Ramos (cell line): ENCODE results near the gene TREML2.
"Not testable (repeated sequence)": the region's sequence is repeated elsewhere in the genome, so short reads cannot be mapped to it uniquely, and the experiment has no call there.

Experiments
- in situ Hi-C: fragments of 300-500 bp; cut with MboI; formaldehyde crosslinking; loops from one replicate; pipeline ENCODE4 v1.14.3; 2022; ENCODE audit warnings: low sequenced_read_pairs; ENCODE audit not compliant: unreplicated experiment

TREML2 gene, protein sequence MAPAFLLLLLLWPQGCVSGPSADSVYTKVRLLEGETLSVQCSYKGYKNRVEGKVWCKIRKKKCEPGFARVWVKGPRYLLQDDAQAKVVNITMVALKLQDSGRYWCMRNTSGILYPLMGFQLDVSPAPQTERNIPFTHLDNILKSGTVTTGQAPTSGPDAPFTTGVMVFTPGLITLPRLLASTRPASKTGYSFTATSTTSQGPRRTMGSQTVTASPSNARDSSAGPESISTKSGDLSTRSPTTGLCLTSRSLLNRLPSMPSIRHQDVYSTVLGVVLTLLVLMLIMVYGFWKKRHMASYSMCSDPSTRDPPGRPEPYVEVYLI

DNA sequence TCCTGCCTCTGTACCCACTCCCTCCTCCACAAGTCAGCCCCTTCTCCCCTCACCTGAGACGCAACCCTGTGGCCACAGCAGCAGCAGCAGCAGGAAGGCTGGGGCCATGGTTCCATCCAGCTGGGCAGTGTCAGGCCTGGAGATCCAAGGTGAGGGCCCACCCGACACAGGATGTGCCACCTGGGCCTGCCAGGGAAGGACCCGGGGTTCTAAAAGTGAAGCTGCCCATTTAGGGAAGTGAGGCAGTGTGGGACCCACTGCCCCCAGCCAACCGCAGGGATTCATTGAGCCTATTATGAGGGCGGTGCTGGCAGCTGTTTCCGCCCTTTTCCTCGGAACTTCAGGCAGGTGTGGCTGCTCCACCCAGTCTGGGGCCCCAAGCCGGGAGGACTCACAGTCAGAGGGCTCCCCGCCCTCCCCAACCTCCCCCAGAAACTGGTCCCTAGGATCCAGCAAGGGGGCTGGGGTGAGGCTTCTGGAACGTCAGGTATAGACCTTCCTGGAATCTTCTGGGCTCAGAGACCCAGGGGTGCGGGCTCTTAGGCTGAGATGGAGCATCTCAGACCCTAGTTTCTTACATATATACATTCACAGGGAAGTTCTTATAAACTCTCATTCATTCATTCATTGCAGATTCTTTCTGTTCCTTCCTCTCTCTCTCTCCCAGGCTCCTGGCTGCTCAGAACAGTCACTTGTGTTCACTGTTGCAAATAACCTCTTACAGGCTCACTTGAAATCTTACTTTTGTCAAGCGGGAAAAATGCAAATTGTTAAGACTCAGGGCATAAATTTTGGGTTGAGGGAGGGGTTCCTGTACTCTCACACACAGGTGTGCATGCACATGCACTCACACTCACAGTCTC lies at the start of gene TREML2:
TREML2 (minus strand) TSS at position 249 of the 863 bp plus-strand sequence; CDS start at position 108, 141 bp downstream.
- in situ Hi-C loops, result no loop called here

DNA sequence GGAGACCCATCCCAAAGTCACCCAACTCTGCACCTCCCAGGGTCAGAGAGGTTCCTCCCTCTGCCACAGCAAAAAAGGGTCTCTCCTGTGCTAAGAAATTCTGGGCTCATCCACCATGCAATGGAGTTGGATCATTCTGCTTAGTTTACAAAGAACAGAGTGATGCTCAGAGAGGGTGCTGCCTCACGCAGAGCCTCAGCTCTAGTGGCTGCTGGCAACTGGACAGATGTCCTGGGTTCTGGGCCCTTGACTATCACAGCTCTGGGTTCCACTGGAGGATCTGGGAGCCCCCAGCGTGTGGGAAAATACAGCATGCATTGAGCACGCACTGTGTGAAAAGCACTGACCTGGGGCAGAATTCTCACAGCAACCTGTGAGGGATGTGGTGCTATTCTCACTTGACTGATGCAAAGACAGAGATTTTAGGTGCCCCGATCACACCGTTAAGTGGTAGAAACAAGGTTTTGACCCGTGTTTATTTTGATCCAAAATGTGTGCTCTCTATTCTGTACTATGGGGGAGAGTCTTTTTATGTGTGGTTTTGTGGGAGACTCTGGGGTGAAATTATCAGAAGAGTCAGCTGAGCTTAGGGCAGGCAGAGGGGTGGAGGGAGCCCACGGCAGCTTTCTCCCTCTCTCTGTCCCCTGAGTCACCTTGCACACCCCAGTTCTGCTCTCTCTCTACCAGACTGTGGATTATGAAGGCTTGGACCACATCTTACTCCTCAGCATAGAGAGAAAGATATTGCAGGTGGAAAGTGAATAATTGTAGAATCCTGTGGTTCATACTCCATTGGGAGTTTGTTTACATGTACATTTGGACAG lies 47.1 kb upstream of the TREML2 start:
- in situ Hi-C loops, result no loop called here

DNA sequence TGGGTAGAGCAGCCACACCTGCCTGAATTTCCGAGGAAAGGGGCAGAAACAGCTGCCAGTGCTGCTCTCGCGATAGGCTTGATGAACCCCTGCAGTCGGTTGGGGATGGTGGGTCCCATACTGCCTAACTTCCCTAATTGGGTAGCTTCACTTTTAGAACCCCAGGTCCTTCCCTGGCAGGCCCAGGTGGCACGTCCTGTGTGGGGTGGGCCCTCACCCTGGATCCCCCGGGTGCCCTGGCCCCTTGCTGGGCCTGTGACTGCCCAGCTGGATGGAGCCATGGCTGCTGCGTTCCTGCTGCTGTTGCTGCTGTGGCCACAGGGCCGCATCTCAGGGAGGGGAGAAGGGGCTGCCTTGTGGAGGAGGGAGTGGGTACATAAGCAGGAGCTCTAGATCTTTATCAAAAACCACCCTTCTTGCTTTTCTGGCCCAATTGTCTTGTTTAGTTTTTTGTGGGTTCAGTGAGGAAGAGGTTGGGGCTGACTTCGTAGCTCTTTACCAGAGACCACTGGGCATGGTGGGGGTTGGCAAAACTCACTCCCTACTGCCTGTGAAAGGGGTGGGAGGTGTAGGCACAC lies 46.4 kb upstream of the TREML2 start:
- in situ Hi-C loops, result no loop called here

DNA sequence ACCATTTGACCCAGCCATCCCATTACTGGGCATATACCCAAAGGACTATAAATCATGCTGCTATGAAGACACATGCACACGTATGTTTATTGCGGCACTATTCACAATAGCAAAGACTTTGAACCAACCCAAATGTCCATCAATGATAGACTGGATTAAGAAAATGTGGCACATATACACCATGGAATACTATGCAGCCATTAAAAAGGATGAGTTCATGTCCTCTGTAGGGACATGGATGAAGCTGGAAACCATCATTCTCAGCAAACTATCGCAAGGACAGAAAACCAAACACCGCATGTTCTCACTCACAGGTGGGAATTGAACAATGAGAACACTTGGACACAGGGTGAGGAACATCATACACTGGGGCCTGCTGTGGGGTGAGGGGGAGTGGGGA lies 45.6 kb upstream of the TREML2 start:
- in situ Hi-C loops, result not testable (repeated sequence)

DNA sequence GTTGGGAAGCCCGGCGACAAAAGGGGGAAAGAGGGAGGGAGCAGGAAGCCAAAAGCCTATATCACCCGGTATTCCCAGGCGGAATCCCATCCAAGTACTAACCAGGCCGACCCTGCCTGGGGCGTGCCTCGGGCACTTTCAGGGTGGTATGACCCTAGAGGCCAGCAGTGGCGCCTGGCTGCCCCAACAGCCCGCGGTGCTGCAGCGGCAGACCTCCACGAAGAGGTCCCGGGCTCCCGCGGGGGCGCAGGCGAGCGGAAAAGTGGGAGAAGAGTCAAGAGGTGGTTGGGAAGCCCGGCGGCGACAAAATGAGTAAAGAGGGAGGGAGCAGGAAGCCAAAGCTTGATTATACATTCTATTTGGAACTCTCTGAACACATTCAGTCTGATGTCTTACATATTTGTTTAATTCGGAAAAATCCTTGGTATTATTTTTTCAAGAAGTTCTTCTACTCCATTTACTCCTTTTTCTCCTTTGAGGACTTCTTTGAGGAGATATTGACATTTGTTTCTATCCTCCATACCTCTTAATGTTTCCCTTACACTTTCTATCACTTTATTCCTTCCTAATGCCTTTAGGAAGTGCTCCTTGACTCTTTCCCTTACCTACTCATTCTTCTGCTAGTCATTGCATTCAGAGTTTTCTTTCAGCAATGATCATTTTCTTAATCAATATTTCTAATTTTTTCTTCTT lies 38.7 kb upstream of the TREML2 start:
- in situ Hi-C loops, result no loop called here

DNA sequence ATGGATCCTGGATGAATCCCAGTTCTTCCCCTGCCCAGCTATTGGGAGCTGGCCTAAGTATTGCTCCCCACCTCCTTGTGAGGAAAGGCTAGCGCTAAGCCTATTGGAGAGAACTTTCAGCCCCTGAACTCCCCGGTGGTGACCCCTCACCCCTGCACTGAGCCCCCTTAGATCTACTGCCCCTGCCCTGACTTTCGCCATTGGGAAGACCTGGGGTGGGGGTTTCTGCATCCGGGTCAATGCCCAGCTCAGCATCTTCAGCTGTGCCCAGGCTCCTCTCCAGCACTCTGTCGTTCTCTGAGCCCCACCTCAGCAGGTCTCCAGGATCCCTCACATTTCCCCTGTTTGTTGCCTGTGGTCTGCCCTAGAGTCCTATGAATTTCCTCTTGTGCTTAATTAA lies 36.2 kb upstream of the TREML2 start:
- in situ Hi-C loops, result no loop called here

DNA sequence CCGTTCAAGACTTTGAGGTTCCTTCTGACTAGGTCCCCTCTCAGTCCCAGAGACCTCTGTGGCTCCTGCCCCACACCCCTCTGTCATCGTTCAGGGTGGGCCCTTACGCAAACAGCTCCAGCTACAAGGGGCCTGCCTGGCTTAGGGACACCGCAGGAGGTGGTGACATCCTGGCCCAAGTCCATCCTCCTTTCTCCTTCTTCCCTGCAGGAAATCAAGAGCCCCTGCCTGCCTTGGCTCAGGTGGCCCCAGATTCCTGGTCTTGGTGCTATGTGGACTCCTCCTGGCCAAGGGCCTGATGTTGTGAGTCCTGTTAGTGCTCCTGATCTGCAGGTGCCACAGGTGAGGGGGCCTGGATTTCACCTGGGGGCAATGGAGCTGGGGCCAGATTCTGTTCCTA lies 35.3 kb upstream of the TREML2 start:
- in situ Hi-C loops, result no loop called here

DNA sequence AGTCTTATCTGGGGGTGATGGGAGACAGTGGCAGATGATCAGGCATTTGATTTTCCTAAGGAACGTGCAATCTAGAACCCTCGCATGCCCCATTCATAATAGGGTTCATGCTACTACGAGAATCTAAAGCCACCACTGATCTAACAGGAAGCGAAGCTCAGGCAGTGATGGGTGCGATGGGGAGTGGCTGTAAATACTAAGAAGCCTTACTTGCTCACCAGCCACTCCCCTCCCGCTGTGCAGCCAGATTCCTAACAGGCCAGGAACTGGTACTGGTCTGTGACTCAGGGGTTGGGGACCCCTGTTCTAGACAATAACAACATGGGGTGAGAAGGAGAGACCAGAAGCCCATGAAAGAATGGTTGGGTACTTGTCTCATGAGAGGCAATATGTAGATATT lies 31.7 kb upstream of the TREML2 start:
- in situ Hi-C loops, result no loop called here

DNA sequence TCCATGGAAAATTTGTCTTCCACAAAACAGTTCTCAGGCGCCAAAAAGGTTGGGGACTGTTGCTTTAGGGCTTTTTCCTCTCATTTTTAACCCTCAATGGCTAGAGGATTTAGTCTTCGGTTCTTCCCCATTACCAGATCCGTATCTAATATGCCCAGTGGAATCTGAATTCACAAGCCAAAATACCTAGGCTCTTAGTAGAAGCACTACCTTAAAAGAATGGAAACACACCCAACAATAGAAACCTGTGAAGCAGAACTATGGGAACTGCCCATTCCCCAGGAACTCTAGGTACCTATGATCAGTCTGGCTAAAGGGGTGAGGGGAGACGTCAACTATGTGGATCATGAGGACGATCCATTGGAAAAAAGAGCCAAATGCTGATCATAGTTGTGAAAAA lies 30.3 kb upstream of the TREML2 start:
- in situ Hi-C loops, result no loop called here

DNA sequence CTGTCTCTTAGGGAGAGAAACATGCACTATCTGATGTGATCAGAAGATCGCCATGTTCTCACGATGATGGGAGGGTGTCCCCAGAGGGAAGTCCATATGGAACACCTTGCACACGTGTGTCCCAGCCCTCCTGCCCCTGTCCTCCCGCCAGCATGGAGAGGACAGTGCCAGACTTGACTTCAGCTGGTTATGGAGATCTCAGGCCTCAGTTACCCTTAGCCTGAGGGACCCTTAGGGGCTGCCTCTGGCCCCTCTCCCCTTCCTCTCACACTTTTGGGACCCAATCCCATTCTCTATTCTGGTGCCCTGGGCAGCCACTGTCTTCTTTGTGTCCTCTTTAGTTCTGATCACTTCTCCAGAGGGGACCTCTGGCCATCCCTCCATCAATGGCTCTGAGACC lies 28.8 kb upstream of the TREML2 start:
- in situ Hi-C loops, result no loop called here

DNA sequence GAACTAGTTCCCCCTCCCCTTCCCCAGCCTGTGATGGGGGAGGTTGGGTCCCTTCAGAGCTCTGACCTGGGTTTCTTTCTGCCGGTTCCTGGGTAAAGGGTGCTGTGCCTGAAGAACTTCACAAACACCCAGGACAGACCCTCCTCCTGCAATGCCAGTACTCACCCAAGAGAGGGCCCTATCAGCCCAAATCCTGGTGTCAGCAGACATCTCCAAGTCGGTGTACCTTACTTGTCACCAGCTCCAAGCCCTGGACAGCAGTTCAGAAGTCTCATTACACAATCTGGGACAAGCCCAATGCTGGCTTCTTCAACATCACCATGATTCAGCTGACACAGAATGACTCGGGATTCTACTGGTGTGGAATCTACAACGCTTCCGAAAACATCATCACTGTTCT lies 27.7 kb upstream of the TREML2 start:
- in situ Hi-C loops, result no loop called here

DNA sequence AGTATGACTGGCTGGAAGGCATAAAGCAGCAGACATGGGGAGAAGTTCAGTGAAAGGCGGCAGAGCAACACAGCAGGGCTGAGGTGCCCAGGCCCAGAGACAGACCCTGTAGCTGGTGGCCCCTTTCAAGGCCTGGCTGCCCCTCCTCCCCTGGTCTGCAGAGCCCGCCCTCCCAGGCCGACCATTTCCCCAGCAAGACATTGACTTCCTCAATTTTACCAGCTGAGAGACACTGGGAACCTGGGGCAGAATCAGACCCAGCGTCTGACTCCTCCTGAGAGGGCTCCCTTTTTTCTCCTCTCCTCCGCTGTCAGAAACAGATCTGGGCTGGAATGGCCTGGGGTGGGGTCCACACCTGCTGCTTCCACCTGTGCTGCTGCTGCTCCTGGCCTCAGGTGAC lies 27.1 kb upstream of the TREML2 start, which contains the start of gene TREML4:
TREML4 (plus strand) TSS at position 254 of the 400 bp plus-strand sequence; CDS start at position 333, 79 bp downstream.
- in situ Hi-C loops, result no loop called here

DNA sequence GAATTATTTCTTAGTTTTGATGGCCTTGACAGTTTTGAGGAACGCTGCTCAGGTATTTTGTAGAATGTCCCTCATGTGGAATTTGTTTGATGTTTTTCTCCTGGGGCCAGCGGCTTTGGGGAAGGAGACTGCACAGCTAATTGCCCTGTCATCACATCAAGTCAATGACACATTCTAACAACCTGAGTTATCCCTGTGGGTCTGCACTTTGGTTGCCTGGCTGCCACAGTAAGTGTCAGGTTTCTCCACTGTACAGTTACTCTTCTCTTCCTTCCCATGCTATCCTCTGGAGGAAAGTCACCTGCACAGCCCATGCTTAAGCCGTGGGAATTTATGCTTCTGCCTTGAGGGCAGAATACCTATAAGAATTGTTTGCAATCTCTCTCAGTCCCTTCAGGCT lies 25.8 kb upstream of the TREML2 start:
- in situ Hi-C loops, result no loop called here

DNA sequence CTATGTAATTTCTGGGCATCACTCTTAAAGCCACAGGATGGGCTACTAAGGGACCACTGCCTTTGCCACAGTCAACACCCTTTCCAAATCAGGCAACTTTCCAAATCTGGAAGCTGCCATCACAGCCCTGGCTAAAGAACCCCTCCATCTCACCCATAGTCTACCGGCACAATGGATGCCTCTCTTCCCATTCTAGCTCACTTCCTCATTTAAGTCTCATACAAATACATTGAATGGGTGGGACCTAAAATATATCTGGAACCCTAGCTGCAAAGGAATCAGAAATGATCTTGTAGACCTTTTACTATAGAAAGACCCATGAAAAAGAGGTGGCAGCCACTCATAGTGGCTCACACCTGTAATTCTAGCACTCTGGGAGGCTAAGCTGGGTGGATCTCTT lies 23.9 kb upstream of the TREML2 start:
- in situ Hi-C loops, result no loop called here

DNA sequence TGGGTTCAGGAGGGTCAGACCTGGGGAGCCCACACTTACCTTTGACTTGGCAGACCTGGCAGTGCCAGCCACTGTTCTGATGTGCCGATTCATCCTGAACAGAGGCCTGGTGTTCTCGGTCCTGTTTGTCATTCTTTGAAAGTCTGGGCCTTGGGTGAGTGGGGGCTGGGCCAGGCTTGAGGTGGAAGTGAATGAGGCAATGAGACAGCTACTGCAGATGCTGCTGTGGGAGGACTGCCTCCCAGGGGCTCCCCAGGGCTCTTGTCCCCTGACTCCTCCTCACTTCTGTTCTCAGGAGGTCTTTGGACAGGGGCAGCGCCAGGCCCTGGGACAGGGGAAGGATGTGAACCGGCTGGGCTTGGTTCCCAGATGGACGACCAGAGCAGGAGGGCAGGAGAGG lies 21.6 kb upstream of the TREML2 start:
- in situ Hi-C loops, result no loop called here

DNA sequence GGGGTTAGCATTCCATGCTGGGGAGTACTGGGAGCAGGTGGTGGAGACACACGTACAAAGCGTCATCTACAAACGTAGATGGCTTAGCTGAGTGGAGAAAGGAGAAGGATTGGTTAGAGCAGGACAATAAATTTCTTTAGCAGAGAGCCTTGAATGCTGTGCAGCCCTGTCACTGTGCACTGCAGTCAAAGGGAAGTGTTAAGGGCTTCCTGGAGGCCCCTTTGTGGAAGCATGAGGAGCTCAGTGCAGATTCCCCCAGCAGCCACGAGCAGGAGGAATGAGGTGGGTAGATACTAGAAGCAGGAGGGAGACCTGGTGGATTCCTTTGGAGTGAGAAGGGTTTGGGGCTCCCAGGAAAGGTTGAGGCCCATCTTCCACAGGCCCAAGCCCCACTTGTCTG lies 21.1 kb upstream of the TREML2 start:
- in situ Hi-C loops, result no loop called here

DNA sequence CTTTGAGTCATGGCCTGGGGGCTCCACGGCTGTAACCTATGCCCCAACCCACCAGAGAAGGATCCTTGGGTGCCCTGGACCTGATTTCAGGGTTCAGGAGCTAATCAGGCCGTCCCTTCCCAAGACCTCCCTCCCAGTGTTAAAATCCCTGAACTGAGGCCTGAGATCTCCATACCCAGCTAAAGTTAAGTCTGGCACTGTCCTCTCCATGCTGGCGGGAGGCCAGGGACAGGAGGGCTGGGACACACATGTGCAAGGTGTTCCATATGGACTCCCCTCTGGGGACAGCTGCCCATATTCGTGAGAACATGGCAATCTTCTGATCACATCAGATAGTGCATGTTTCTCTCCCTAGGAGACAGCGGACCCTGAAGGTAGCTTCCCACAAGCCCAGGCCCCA lies 15.7 kb upstream of the TREML2 start:
- in situ Hi-C loops, result no loop called here

DNA sequence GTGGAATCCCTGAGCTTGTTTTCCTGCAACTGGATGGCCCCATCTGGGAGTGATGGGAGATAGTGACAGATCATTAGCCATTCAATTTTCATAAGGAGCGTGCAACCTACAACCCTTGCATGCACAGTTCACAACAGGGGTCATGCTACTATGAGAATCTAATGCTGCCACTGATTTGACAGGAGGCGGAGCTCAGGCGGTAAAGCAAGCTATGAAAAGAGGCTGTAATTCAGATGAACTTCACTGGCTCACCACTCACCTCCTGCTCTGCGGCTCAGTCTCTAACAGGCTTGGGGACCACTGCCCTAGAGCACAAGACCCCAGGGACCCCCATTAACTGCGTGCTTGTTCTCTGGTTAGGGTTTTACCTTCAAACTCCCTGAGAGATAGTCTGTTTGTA lies 14.8 kb upstream of the TREML2 start:
- in situ Hi-C loops, result no loop called here

DNA sequence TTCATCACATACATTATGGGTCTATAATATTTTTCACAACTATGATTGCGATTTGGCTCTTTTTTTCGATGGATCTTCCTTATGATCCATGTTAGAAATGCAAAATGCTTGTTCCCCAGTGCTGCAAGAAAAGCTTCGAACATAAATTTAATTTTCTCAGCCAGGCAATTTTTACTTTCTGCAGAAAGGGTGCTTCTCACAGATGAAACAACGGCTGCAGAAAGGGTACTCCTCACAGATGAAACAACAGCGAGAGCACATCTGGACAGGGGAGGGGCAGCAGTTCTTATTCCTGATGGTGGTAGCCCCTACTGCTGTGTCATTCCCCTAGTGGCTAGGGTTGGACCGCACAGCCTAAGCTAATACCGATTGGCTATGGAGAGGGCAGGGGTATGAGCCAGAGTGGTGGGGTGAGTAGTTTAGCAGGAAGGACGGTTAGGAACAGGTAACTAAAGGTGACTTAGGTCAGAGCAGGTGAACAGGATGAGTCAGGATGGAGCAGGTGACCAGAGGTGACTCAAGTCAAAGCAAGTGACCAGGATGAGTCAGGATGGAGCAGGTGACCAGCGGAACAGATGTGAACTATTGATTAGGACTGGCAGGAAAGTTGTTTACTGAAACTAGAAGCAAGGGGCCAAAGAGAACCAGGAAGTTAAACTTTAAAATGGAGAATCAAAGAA lies 13.8 kb upstream of the TREML2 start:
- in situ Hi-C loops, result no loop called here
